IMR-90 (cell line): ENCODE data around the gene IGDCC3. TPM values are rescaled to one million over a fixed set of nuclear protein-coding genes. Genes with fewer than 3 reads are reported as not detected.

Source experiments
- ATAC-seq: fragments of 200-7000 bp; cut with Tn5 transposase; 2 replicates; pipeline ENCODE4 v1.9.1; 2020; ENCODE audit warnings: low read depth, mild to moderate bottlenecking, moderate library complexity
- BruUV-seq: library from RNA; stranded (reverse); fragments of 400-500 nt; replicated peaks from 2 replicates; lab custom pipeline; 2021; lab: Mats Ljungman, UMichigan
- CTCF ChIA-PET: fragments of 300-600 bp; formaldehyde crosslinking; extraction: SDS; loops from one replicate; lab custom pipeline; 2021; ENCODE audit warnings: antibody characterized with exemption; lab: Yijun Ruan, JAX
- POLR2A ChIA-PET: fragments of 300-600 bp; sonication (Branson Sonifier 250); formaldehyde crosslinking; loops from one replicate; lab custom pipeline; 2022; ENCODE audit warnings: antibody characterized with exemption; ENCODE audit not compliant: unreplicated experiment; lab: Charles Lee
- DNase-seq: peaks from one replicate; pipeline ENCODE4 v3.0.0; 2013
- H2AFZ ChIP-seq: replicated peaks from 2 replicates; pipeline ENCODE3; 2013; ENCODE audit warnings: low read length, mild to moderate bottlenecking; ENCODE audit not compliant: poor library complexity
- H2AK5ac ChIP-seq: 2 replicates; pipeline ENCODE4 v1.6.1; 2013; ENCODE audit warnings: low read depth, low read length, inconsistent platforms
- H2AK9ac ChIP-seq: replicated peaks from 2 replicates; pipeline ENCODE3; 2013; ENCODE audit warnings: mild to moderate bottlenecking, low read depth, low read length, moderate library complexity; ENCODE audit not compliant: poor library complexity
- H2BK120ac ChIP-seq: 2 replicates; pipeline ENCODE4 v1.6.1; 2013; ENCODE audit warnings: low read depth, low read length, inconsistent platforms
- H2BK15ac ChIP-seq: 3 replicates; pipeline ENCODE4 v1.6.1; 2013; ENCODE audit warnings: low read depth, low read length, inconsistent platforms
- H2BK20ac ChIP-seq: 2 replicates; pipeline ENCODE4 v1.6.1; 2013; ENCODE audit warnings: low read depth, mild to moderate bottlenecking, inconsistent platforms, low read length, moderate library complexity
- H2BK5ac ChIP-seq: 2 replicates; pipeline ENCODE4 v1.6.1; 2013; ENCODE audit warnings: mild to moderate bottlenecking, low read depth, low read length, inconsistent platforms; ENCODE audit not compliant: poor library complexity, severe bottlenecking
- H3K14ac ChIP-seq: replicated peaks from 2 replicates; pipeline ENCODE4 v1.6.1; 2013; ENCODE audit warnings: low read depth, low read length, inconsistent platforms
- H3K18ac ChIP-seq: 2 replicates; pipeline ENCODE4 v1.6.1; 2013; ENCODE audit warnings: low read depth, low read length, control low read depth
- H3K23ac ChIP-seq: 2 replicates; pipeline ENCODE4 v1.6.1; 2013; ENCODE audit warnings: low read depth, low read length, inconsistent platforms
- H3K27ac ChIP-seq: 2 replicates; pipeline ENCODE4 v1.5.1; 2013; ENCODE audit warnings: mild to moderate bottlenecking, control low read depth, low read length; ENCODE audit not compliant: insufficient read depth
- H3K27me3 ChIP-seq: 2 replicates; pipeline ENCODE4 v1.6.1; 2013; ENCODE audit warnings: low read length; ENCODE audit not compliant: control insufficient read depth, insufficient read depth
- H3K36me3 ChIP-seq: 2 replicates; pipeline ENCODE4 v1.6.1; 2013; ENCODE audit warnings: low read length, mixed read lengths; ENCODE audit not compliant: control insufficient read depth, insufficient read depth
- H3K4ac ChIP-seq: 2 replicates; pipeline ENCODE4 v1.6.1; 2013; ENCODE audit warnings: low read depth, low read length, inconsistent platforms
- H3K4me1 ChIP-seq: 2 replicates; pipeline ENCODE4 v1.6.1; 2013; ENCODE audit warnings: low read length, mixed read lengths; ENCODE audit not compliant: control insufficient read depth, insufficient read depth
- H3K4me2 ChIP-seq: 2 replicates; pipeline ENCODE4 v1.6.1; 2013; ENCODE audit warnings: low read depth, mild to moderate bottlenecking, control low read depth, low read length, moderate library complexity
- H3K4me3 ChIP-seq: 2 replicates; pipeline ENCODE4 v1.5.1; 2013; ENCODE audit warnings: low read depth, mild to moderate bottlenecking, control low read depth, low read length, moderate library complexity; ENCODE audit not compliant: insufficient read depth
- H3K56ac ChIP-seq: 2 replicates; pipeline ENCODE4 v1.6.1; 2013; ENCODE audit warnings: low read length, inconsistent platforms; ENCODE audit not compliant: insufficient read depth; ENCODE audit errors: extremely low read depth
- H3K79me1 ChIP-seq, 2 experiments: 2 replicates each; pipeline ENCODE4 v1.6.1; 2013; ENCODE audit warnings: low read length in 2 of 2, inconsistent platforms in 1 of 2, low read depth in 1 of 2
- H3K9ac ChIP-seq: 2 replicates; pipeline ENCODE4 v1.6.1; 2013; ENCODE audit warnings: low read depth, low read length, control low read depth
- H3K9me1 ChIP-seq: 2 replicates; pipeline ENCODE4 v1.6.1; 2013; ENCODE audit warnings: low read length, inconsistent platforms; ENCODE audit not compliant: insufficient read depth
- H3K9me3 ChIP-seq: 2 replicates; pipeline ENCODE4 v1.6.1; 2013; ENCODE audit warnings: low read length; ENCODE audit not compliant: control insufficient read depth, insufficient read depth
- H4K20me1 ChIP-seq: 2 replicates; pipeline ENCODE4 v1.6.1; 2013; ENCODE audit warnings: low read length, inconsistent platforms; ENCODE audit not compliant: insufficient read depth
- H4K5ac ChIP-seq: 2 replicates; pipeline ENCODE4 v1.6.1; 2013; ENCODE audit warnings: mild to moderate bottlenecking, low read depth, low read length, control low read depth
- H4K8ac ChIP-seq, 2 experiments: 2 replicates each; pipeline ENCODE4 v1.6.1; 2013; ENCODE audit warnings: low read depth in 2 of 2, low read length in 2 of 2, control low read depth in 1 of 2, inconsistent platforms in 1 of 2
- H4K91ac ChIP-seq: 2 replicates; pipeline ENCODE4 v1.6.1; 2013; ENCODE audit warnings: low read depth, low read length, inconsistent platforms; ENCODE audit not compliant: insufficient read depth
- BHLHE40 ChIP-seq: fragments of 150-350 bp; IDR thresholded peaks from 2 replicates; pipeline ENCODE4 v1.6.1; 2016; ENCODE audit warnings: mild to moderate bottlenecking, low read depth, low read length
- CEBPB ChIP-seq: IDR thresholded peaks from 2 replicates; pipeline ENCODE4 v1.6.1; 2012; ENCODE audit warnings: low read depth, low read length, improper control_type of control experiment
- CHD1 ChIP-seq: IDR thresholded peaks from 2 replicates; pipeline ENCODE4 v1.6.1; 2012; ENCODE audit warnings: low read depth, low read length, improper control_type of control experiment
- CTCF ChIP-seq: conservative IDR thresholded peaks from 2 replicates; pipeline ENCODE4 v1.5.1; 2012; ENCODE audit warnings: mild to moderate bottlenecking, low read depth, low read length, improper control_type of control experiment
- FOS ChIP-seq: fragments of 150-350 bp; IDR thresholded peaks from 2 replicates; pipeline ENCODE4 v1.6.1; 2016; ENCODE audit warnings: low read depth, low read length
- MAZ ChIP-seq: IDR thresholded peaks from 2 replicates; pipeline ENCODE4 v1.6.1; 2012; ENCODE audit warnings: low read depth, mild to moderate bottlenecking, low read length, improper control_type of control experiment, moderate library complexity, borderline replicate concordance
- RFX5 ChIP-seq: IDR thresholded peaks from 2 replicates; pipeline ENCODE4 v1.8.0; 2012; ENCODE audit warnings: low read depth, mild to moderate bottlenecking, low read length, moderate library complexity
- SMC3 ChIP-seq: fragments of 150-350 bp; IDR thresholded peaks from 2 replicates; pipeline ENCODE4 v1.6.1; 2016; ENCODE audit warnings: low read depth, mild to moderate bottlenecking, antibody characterized with exemption, low read length, moderate library complexity
- USF2 ChIP-seq: fragments of 150-350 bp; IDR thresholded peaks from 2 replicates; pipeline ENCODE4 v1.6.1; 2017; ENCODE audit warnings: mild to moderate bottlenecking, antibody characterized with exemption, low read length, low read depth
- WGBS, 2 experiments: methylation state at CpG; one replicate each; pipeline versions ENCODE4 v1.1.5 to v1.1.7; 2013; ENCODE audit warnings: missing lambda C conversion rate in 2 of 2; ENCODE audit not compliant: insufficient read length in 1 of 2; ENCODE audit errors: extremely low coverage in 2 of 2; 5-methylcytosine and 5-hydroxymethylcytosine counted together
- dilution Hi-C: fragments of 300-500 bp; cut with HindIII; formaldehyde crosslinking; loops from one replicate; pipeline ENCODE4 v1.14.3; 2018; ENCODE audit warnings: low sequenced_read_pairs; ENCODE audit not compliant: unreplicated experiment
- in situ Hi-C: fragments of 300-500 bp; cut with MboI; formaldehyde crosslinking; loops from 3 replicates; pipeline ENCODE4 v1.14.3; 2019; ENCODE audit warnings: low sequenced_read_pairs, inconsistent platforms, mixed read lengths
- intact Hi-C: fragments of 100-400 bp; cut with micrococcal nuclease; formaldehyde crosslinking; loops from 2 replicates; pipeline ENCODE4 v1.10.0; 2022
- polyA plus RNA-seq, 3 experiments: library from polyadenylated mRNA; depleted of rRNA; stranded (reverse); fragments of >200 nt; gene quantifications; 2 replicates each; pipeline ENCODE4 v1.2.3, GENCODE V29; 2012; ENCODE audit warnings: low replicate concordance in 1 of 3
- total RNA-seq: library from RNA; depleted of rRNA; stranded (reverse); fragments of >200 nt; gene quantifications from 2 replicates; pipeline ENCODE4 v1.2.3, GENCODE V29; 2012

The IGDCC3 gene
- total and polyA plus RNA-seq, 2 of the 4 experiments (the other 2 are of a cell fraction) = 0.18 to 0.19 TPM

DNA sequence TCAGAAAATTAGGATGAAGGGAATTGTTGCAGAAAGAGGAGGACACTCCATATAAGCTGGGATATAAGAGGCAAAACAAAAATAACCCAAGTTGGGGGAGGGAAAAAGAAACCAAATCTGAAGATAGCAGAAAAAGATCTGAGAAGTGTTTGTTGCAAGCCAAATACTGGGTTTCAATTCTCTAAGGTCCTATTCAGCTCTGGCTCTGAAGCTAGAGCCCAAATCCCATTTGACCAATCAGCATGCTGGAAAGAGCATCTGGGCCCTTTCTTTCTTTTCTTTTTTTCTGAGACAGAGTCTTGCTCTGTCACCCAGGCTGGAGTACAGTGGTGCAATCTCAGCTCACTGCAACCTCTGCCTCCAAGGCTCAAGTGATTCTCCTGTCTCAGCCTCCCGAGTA lies 17.3 kb downstream of the IGDCC3 start:
- intact Hi-C loops = no loop called here
- no peak overlapping the region for H3K23ac ChIP-seq
- dilution Hi-C loops = no loop called here
- H3K9me3 ChIP-seq = no peaks in the 10 kb centered on the region
- no peak overlapping the region for H3K18ac ChIP-seq
- H3K4me3 ChIP-seq = no peak overlapping the region
- H2BK15ac ChIP-seq = no peak overlapping the region
- no peak overlapping the region for H4K8ac ChIP-seq
- H2AK9ac ChIP-seq = no peak overlapping the region
- no CpG with 5 or more reads among the region's 1 CpG for whole genome bisulfite sequencing, 2 experiments
- H2AFZ ChIP-seq = no peak overlapping the region
- H2AK5ac ChIP-seq = no peak overlapping the region
- H3K14ac ChIP-seq = no peak overlapping the region
- TF ChIP-seq CHD1 (no peak), BHLHE40 (no peak), CTCF (no peak), USF2 (no peak), MAZ (no peak), CEBPB (no peak), SMC3 (no peak), RFX5 (no peak), FOS (no peak)
- H3K4me1 ChIP-seq = 0 out of 2 replicates have a peak, but pooled peaks cover 1% of the 10 kb centered on the region
- H4K5ac ChIP-seq = no peak overlapping the region
- no peak overlapping the region for H2BK20ac ChIP-seq
- no peak overlapping the region for H2BK5ac ChIP-seq
- H3K9ac ChIP-seq = no peak overlapping the region
- H3K4ac ChIP-seq = no peak overlapping the region
- no peaks in the 10 kb centered on the region for H3K36me3 ChIP-seq
- no peak overlapping the region for H4K91ac ChIP-seq
- H4K20me1 ChIP-seq = no peaks in the 10 kb centered on the region; the same call in 1 of the 2 replicates
- no peaks in the 10 kb centered on the region; the same call in 1 of the 2 replicates for H3K9me1 ChIP-seq
- ChIA-PET POLR2A (no interaction called here), CTCF (interaction anchor here (1.4 kb wide), 1 partner anchor 13 kb away, joined by 4 read pairs; no protein-coding TSS in a partner anchor)
- H3K4me2 ChIP-seq = no peak overlapping the region
- H3K27ac ChIP-seq = no peak overlapping the region
- ATAC-seq (no peak), DNase-seq (no peak)
- H3K56ac ChIP-seq = no peak overlapping the region
- in situ Hi-C loops = no loop called here
- H3K79me1 ChIP-seq = no peaks in the 10 kb centered on the region
- no TSS peak for BruUV-seq
- peaks cover 59% of the 10 kb centered on the region for H3K27me3 ChIP-seq
- no peak overlapping the region for H2BK120ac ChIP-seq
